NCI-H510A treated with DMSO at 0.1 percent for 48 hours (cell line): ENCODE data around the gene EMILIN2.
"Not testable (repeated sequence)": the region's sequence is repeated elsewhere in the genome, so short reads cannot be mapped to it uniquely, and the experiment has no call there.

Experiments used
- DNase-seq: peaks from one replicate; lab custom pipeline; 2025; lab: John Stamatoyannopoulos, UW

EMILIN2 gene

DNA sequence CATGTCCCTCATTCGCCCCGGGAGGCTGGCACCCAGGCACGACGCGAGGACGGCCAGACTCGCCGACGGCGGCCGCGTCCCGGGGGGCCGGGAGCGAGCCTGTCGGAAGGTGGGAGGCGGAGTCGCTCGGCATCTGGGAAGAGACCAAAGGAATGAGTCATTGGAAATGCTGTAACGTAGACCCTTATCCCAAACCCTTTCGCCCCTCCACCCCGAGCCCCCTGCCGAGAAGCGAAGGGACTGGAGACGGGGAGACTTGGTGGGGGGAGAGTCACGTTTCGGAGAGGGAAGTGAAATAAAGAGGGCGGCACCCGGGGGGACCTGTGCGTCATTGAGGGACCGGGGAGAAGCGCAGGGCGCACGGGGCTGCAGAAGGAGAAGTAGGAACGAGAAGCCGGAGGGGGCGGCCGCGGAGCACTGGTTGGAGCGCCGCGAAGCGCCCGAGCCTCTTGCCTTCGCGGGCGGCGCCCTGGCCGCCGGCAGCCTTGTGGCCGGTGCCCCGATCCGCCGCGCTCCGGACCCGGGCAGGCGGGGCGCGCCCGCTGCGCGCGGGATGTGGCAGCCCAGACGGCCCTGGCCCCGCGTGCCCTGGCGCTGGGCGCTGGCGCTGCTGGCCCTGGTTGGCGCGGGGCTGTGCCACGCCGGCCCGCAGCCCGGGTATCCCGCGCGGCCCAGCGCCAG, at the start of gene EMILIN2:
TSS of gene EMILIN2 (plus strand) at position 371 of the 681 bp plus-strand sequence. CDS start at position 554, 183 bp downstream.
- no peak for DNase-seq

DNA sequence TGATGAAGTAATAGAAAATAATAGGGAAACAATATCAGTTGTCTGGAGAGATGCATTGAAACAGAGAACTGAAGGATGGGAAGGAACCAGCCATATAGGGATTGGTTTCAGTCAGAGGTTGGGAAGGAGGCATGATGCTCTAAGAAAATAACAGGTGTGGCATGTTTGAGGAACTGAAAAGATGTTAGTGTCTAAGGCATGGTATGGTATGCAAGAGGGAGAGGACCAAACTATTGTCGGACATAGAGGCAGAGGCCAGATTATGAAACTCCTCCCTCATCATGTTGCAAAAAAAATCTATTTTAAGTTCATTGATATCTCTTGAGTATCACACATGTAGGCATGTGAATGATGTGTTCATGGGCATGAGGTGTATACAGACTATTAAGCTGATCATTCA, 48.9 kb upstream of the EMILIN2 start:
- DNase-seq = no peak

DNA sequence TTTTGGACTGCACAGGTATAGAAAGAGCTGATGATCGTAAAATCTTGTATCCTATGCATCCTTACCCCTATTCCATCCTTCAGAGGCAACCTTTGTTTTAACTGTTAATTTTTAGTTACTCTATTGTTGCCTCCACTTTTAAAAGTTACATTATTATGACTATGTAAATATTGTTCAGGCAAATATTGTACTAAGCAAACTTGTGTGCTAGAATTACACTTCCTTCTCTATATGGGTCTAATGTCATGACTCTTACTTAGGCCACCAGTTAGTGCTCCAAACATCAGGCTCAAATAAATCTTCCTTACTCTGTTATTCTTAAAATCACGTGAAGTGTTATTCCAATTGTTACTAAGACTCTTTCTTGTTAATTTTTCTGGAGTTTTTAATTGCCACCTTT, 47.4 kb upstream of the EMILIN2 start:
- no peak for DNase-seq

DNA sequence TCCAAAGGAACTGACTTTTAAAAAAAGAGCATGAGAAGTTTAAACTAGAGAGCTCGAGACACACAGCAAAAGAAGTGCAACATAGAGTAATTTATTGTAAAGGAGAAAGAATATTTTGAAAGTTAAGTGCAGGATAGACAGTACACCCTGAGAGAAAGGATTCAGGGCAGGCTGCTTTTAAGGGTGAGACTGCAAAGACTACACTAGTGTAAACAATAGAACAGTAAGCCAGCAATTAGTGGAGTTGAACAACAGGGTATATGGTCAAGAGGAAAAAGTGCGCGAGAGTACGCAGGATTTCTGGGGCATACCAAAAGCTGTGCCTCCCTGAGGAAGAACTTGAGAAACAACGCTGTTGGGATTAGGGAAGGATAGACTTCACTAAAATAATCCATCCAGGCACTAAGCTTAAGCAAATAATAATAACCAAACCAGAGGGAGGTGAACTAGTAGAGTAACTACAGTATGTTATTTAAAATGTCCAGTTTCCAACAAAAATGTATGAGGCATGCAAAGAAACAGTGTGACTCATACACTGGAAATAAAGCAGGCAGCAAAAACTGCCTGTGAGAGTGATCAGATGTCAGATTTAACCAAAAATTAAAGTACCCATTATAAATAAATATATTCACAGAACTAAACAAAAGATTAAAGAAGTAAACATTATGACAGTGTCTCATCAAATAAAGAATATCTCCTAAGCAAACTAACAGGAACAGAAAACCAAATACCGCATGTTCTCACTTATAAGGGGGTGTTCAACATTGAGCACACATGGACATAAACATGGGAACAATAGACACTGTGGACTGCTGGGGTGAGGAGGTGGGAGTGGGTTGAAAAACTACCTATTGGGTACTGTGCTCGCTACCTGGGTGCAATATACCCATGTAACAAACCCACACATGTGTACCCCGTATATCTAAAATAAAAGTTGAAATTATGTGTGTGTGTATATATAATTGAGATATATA, 40.5 kb upstream of the EMILIN2 start:
- DNase-seq = no peak

DNA sequence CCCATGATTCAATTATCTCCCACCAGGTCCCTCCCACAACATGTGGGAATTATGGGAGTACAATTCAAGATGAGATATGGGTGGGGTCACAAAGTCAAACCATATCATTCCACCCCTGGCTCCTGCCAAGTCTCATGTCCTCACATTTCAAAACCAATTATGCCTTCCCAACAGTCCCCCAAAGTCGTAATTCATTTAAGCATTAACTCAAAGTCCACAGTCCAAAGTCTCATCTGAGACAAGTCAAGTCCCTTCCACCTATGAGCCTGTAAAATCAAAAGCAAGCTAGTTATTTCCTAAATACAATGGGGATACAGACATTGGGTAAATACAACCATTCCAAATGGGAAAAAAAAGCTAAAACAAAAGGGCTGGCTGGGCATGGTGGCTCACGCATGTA, 38.2 kb upstream of the EMILIN2 start:
- DNase-seq = not testable (repeated sequence)

DNA sequence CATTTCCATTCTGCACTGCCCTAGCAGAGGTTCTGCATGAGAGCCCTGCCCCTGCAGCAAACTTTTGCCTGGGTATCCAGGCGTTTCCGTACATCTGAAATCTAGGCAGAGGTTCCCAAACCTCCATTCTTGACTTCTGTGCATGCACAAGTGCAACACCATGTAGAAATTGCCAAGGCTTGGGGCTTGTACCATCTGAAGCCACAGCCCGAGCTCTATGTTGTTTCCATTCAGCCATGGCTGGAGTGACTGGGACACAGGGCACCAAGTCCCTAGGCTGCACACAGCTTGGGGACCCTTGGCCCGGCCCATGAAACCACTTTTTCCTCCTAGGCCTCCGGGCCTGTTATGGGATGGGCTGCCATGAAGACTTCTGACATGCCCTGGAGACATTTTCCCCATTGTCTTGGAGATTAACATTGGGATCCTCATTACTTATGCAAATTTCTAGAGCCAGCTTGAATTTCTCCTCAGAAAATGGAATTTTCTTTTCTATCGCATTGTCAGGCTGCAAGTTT, 37.1 kb upstream of the EMILIN2 start:
- not testable (repeated sequence) for DNase-seq

DNA sequence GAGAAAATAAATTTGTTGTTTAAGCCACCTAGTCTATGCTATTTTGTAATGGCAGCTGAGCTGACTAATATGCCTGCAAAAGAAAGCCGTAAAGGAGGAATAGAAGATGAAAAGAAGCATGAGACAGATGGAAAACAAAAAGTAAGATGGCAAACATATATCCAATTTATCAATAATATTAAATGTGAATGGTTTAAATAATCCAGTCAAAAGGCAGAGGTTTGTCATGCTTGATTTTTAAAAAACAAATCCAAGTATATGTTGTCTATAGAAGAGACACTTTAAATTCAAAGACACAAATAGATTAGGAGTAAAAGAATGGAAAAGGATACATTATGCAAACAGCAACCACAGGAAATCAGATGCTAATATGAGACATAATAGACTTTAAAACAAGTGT, 35.4 kb upstream of the EMILIN2 start:
- no peak for DNase-seq

DNA sequence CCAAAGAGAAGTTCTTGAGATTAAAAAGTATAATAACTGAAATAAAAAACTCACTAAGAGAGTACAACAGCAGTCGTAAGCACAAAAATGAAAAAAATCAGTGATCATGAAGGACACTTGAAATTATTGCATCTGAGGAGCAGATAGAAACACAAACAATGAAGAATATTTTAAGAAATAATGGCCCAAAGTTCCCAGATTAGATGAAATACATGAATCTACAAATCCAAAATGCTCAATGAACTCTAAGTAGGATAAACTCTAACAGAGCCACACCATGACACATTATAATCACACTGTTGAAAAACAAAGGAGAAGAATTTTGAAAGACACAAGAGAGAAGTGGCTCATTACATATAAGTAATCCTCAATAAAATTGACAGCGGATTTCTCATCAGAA, 31.9 kb upstream of the EMILIN2 start:
- DNase-seq = no peak

DNA sequence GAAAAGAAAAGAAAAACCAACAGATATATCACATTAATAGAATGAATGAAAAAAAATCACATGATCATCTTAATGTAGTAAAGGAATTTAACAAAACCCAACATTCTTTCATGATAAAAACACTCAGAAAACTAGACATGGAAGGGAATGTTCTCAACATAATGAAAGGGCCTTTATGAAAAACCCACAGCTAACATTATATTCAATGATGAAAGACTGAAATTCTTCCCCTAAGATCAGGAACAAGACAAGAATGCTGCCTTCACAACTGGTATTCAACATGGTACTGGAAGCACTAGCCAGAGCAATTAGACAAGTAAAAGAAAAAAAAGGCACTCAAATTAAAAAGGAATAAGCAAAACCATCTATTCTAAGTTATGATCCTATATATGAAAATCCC, 28.5 kb upstream of the EMILIN2 start:
- DNase-seq = no peak

DNA sequence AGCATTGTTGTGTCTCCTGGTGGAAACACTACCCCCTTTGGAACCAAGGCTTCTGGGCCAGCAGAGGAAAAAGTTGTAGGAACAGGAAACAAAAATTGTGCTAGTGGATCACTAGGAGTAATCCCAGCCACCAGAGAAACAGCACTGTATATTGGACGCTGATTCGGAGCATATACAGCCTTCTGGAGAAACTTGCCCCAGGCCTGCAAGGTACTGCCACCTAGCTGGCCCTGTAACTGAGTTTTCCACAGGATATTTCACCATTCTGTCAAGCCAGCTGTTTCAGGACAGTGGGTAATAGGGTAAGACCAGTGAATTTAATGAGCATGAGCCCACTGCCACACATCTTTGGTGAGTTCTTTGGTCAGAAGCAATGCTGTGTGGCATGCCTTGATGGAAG, 25.1 kb upstream of the EMILIN2 start:
- no peak for DNase-seq

DNA sequence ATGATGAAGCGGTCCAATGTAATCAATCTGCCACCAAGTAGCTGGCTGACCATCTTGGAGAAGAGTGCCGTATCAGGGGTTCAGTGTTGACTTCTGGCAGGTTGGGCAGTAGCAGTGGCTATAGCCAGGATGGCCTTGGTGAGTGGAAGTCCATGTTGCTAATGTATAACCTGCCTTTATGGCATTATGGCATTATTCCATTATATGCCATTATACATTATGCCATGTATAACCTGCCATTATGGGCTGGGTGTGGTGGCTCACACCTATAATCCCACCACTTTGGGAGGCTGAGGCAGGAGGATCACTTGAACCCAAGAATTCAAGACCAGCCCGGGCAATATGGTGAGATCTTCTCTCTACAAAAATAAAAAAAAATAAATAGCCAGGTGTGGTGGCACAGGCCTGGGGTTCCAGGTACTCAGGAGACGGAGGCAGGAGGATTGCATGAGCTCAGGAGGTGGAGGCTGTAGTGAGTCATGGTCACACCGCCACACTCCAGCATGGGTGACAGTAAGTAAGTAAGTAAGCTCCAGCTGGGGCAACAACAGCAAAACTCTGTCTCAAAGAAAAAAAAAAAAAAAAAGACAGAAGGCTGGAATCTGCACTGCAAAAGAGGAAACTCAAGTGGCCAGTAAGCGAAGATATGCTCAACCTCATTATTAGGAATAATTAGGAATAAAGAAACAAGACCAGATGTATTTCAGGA, 24.4 kb upstream of the EMILIN2 start:
- no peak for DNase-seq

DNA sequence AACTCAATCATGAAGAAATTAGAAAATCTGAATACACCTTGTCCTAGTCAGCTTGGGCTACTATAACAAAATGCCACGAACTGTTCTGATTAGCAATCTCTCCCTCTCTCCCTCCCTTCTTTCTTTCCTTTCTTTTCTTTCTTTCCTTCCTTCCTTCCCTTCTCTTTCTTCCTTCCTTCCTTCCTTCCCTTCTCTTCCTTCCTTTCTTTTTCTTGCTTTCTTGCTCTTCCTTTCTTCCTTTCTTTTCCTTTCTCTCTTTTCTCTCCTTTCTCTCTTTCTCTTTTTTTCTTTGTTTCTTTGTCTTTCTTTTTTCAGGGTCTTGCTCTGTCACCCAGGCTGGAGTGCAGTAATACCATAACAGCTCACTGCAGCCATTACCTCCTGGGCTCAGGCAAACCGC, 23.6 kb upstream of the EMILIN2 start:
- DNase-seq = no peak

DNA sequence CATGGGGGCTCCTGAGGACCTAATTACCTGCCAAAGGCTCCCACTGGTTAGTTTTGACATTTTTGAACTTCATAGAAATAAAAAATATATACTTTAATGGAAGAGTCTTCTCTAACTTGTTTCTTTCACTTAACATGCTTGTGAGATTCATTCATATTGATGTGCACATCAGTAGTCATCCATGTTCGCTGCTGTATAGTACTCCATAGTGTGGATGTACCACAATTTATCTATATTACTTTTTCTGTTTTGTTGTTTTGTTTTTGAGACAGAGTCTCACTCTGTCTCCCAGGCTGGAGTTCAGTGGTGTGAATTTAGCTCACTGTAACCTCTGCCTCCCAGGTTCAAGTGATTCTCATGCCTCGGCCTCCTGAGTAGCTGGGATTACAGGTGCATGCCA, 22.8 kb upstream of the EMILIN2 start:
- no peak for DNase-seq

DNA sequence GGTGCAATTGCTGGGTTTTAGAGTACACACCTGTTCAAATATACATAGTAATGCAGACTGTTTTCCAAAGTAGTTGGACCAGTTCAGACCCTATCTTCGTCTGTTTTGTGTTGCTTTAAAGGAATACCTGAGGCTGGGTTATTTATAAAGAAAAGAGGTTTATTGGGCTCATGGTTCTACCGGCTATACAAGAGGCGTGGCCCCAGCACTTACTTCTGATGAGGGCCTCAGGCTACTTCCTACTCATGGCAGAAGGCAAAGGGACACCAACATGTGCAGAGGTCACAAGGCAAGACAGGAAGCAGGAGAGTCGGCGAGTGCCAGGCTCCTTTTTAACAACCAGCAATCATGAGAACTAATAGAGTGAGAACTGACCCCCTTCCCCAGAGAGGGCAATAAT, 21.9 kb upstream of the EMILIN2 start:
- no peak for DNase-seq

DNA sequence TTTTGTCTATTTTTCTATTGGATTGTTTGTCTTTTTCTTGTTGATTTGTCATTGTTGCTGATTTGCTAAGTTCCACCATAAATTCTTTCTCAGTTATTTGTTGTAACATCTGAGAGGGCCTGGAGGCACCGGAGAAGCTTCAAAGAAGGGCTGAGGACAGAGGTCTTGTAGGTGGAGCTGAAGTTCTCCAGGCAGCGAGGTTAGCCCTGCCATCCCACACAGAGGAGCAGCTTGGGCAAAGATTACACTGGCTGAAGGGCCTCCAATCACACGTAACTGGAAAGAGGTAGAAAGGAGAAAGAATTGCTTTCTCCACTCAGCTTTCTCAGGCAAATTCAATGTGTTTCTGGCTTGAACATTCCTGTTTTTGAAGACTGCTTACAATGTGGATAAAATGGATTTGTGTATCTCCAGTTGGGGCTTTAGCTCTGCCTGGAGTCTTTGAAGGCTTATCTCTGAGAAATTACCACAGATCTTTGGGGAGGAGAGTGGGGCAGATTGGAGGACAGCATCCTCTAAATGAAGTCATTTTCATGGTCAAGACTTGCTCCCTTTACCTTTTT, 21.1 kb upstream of the EMILIN2 start:
- DNase-seq = no peak

DNA sequence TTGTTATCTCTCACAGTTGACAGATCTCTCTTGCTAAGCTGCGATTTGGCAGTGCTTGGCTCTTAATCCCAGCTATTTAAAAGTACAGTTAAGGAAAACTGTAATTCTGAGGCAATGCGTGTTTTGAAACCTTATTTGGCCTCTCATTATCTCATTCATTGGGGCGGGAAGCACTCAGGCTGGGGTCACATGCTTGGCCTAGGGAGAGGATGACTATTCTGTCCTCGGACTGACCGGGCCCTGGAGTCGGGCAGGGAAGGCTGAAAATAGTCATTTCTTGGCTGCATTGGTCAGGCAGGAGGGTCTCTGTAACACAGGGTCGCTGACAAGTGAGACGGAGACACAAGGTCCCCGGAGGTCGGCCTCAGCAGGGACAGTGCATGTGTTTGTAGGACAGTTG, 20.2 kb upstream of the EMILIN2 start:
- DNase-seq = no peak

DNA sequence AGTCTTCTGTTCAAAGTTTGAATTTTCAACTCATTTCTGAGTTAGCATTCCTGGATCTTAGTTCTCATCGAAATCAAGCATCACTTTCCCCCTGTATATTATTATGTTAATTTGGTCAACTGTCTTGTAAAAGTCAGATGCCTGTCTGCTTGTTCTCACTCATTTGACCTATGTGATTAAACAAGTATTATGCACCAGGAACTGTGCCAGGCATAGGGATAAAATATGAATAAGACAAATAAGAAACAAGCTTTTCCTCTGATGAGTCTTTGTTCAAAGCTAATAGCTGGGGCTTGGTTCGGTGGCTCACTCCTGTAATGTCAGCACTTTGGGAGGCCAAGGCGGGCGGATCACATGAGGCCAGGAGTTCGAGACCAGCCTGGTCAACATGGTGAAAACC, 19.7 kb upstream of the EMILIN2 start:
- DNase-seq = no peak

DNA sequence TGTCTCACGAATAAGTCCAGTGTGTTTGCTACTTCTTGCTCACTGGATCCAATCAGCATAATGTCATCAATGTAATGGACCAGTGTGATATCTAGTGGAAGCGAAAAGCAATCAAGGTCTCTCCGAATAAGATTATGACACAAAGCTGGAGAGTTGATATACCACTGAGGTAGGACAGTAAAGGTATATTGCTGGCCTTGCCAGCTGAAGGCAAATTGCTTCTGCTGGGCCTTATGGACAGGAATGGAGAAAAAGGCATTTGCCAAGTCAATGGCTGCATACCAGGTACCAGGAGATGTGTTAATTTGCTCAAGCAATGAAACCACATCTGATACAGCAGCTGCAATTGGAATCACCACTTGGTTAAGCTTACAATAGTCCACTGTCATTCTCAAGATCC, 10.7 kb upstream of the EMILIN2 start:
- DNase-seq = not testable (repeated sequence)

DNA sequence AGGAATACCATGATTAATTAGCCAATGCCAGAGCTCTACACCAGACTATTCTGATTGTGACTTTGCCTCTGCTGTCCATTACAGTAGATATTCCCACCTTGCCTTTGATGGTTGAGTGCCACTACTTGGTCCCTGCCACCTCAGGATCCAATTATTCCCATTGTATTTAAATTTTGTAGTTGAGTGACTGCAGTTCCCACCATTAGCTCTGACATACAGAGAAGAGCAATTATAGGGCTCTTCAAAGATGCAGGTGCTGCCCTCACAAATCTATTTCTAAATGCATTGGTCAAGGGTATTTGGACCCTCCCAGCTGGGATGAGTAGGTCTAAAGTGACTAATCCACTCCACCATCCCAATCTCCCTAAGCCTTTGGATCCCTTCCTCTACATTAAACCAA, 9.5 kb upstream of the EMILIN2 start:
- not testable (repeated sequence) for DNase-seq

DNA sequence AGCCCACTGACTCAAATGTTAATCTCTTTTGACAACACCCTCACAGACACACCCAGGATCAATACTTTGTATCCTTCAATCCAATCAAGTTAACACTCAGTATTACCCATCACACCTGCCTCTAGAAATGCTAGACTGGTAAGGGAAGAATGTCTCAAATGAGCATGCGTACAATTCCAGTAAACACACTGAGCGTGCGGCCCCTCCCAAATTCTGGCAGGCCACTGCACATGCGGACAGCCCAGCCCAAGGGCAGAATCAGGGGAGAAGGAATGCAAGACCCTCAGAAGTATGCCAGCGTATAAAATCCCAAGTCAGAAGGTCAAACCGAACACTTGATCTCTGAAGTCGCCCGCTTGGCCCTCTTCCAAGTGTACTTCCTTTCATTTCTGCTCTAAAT, 7.6 kb upstream of the EMILIN2 start:
- no peak for DNase-seq

DNA sequence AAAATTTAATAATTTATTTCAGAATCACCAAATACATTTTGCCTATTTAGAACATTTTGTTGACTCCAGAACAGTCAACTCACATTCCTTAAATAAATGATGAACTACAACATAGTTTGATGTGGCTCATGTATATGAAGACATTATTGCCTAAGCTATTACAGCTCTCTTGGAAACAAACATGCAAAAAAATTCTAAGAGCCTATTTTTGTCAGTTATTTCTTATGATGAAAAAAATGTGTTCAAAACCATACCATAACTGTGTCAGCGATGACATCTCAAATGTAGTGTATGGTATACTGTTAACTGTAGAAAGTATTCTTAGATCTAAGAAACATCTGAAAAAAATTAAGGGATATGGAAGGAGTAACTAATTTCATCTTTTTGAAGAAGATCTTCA, 6.3 kb upstream of the EMILIN2 start:
- DNase-seq = no peak

DNA sequence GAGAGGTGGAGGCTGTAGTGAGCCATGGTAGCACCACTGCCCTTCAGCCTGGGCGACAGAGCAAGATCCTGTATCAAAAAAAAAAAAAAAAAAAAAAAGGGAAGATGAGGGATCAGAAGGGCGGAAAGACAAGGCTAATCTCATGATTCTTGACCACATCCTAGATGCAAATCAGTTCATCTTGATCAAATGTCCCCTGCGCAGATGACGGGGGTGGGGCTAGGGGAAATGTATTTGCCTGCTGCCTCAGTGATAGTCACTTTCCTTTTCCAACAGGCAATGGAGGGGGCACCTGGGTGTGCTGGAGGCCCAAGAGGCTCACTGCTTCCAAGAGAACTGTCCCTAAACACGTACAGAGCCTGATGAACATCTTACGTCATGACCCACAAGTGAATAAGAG, 3.7 kb upstream of the EMILIN2 start:
- no peak for DNase-seq
